ENCODE measurements around the gene MTARC1.

DNA sequence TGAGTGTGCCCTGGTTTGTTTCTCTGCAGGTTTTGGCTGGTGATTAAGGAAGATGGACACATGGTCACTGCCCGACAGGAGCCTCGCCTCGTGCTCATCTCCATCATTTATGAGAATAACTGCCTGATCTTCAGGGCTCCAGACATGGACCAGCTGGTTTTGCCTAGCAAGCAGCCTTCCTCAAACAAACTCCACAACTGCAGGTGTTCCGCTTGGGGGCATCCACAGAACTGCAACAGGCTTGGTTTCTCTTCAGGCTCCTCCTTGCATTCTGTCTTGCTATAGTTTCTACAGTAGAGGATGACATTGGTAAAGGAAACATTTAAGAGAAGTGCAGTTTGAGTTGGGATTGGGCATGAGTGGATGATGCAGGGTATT lies 31.8 kb upstream of the MTARC1 start:
- no peak for TF ChIP-seq MXI1 (IDR thresholded peaks at IDR 0.05; ENCODE audit: low read depth, low read length)
- TF ChIP-seq SRF (IDR thresholded peaks at IDR 0.05; ENCODE audit: low read depth in 2 of 2, low read length in 2 of 2), result no peak
- TF ChIP-seq, protein P1, sequence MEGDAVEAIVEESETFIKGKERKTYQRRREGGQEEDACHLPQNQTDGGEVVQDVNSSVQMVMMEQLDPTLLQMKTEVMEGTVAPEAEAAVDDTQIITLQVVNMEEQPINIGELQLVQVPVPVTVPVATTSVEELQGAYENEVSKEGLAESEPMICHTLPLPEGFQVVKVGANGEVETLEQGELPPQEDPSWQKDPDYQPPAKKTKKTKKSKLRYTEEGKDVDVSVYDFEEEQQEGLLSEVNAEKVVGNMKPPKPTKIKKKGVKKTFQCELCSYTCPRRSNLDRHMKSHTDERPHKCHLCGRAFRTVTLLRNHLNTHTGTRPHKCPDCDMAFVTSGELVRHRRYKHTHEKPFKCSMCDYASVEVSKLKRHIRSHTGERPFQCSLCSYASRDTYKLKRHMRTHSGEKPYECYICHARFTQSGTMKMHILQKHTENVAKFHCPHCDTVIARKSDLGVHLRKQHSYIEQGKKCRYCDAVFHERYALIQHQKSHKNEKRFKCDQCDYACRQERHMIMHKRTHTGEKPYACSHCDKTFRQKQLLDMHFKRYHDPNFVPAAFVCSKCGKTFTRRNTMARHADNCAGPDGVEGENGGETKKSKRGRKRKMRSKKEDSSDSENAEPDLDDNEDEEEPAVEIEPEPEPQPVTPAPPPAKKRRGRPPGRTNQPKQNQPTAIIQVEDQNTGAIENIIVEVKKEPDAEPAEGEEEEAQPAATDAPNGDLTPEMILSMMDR (IDR thresholded peaks at IDR 0.05 in 2 of 3, conservative IDR thresholded peaks at IDR 0.05 in 1 of 3; ENCODE audit: control insufficient read depth in 2 of 3, extremely low read depth in 1 of 3, insufficient read depth in 1 of 3, low read depth in 3 of 3, low read length in 3 of 3), result no peak
- TF ChIP-seq, protein P2, sequence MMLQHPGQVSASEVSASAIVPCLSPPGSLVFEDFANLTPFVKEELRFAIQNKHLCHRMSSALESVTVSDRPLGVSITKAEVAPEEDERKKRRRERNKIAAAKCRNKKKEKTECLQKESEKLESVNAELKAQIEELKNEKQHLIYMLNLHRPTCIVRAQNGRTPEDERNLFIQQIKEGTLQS (IDR thresholded peaks at IDR 0.05; ENCODE audit: borderline replicate concordance, extremely low read depth, low read depth, low read length), result no peak
- TF ChIP-seq GABPA (IDR thresholded peaks at IDR 0.05; ENCODE audit: low read depth), result no peak
- TF ChIP-seq, protein P3, sequence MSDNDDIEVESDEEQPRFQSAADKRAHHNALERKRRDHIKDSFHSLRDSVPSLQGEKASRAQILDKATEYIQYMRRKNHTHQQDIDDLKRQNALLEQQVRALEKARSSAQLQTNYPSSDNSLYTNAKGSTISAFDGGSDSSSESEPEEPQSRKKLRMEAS (IDR thresholded peaks at IDR 0.05; ENCODE audit: low read depth, low read length), result no peak
- no peak for TF ChIP-seq EP300 (IDR thresholded peaks at IDR 0.05; ENCODE audit: borderline replicate concordance in 1 of 2, control insufficient read depth in 1 of 2, low read depth in 2 of 2, low read length in 2 of 2)
- no peak for TF ChIP-seq ESRRA (IDR thresholded peaks at IDR 0.05; ENCODE audit: low read length)
- no peak for TF ChIP-seq CBFB (IDR thresholded peaks at IDR 0.05; ENCODE audit: low read depth)
- no peak for TF ChIP-seq NFYA (IDR thresholded peaks at IDR 0.05; ENCODE audit: borderline replicate concordance, low read depth, low read length)
- no peak for TF ChIP-seq TAF1 (IDR thresholded peaks at IDR 0.05; ENCODE audit: borderline replicate concordance, low read depth, low read length)
- TF ChIP-seq, protein P4, sequence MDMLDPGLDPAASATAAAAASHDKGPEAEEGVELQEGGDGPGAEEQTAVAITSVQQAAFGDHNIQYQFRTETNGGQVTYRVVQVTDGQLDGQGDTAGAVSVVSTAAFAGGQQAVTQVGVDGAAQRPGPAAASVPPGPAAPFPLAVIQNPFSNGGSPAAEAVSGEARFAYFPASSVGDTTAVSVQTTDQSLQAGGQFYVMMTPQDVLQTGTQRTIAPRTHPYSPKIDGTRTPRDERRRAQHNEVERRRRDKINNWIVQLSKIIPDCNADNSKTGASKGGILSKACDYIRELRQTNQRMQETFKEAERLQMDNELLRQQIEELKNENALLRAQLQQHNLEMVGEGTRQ (IDR thresholded peaks at IDR 0.05; ENCODE audit: borderline replicate concordance, low read depth, low read length), result no peak
- no peak for TF ChIP-seq BCL11A (IDR thresholded peaks at IDR 0.05; ENCODE audit: low read depth, low read length)

All from GM12878 (cell line).